Forelimb muscle (tissue), 1 donor: ENCODE results near the gene DNASE2B. TPM values are rescaled to one million over a fixed set of nuclear protein-coding genes. Genes with fewer than 3 reads are reported as not detected.
A peak's percentile ranks its signal among the peaks of the same experiment; 100 is the strongest.

Source experiments
- DNase-seq: peaks from one replicate; pipeline ENCODE4 v3.0.0-alpha.2; 2013; ENCODE audit warnings: low read depth
- polyA plus RNA-seq: library from polyadenylated mRNA; unstranded; fragments of 120-200 nt; gene quantifications from one replicate; pipeline ENCODE4 v1.2.1, GENCODE V29; 2013; ENCODE audit not compliant: insufficient read length

The DNASE2B gene
- polyA plus RNA-seq, 1 donor: not detected

GRCh38 chr1:84374991-84375696 is 23.1 kb upstream of the DNASE2B start:
- DNase-seq: no peak

- no peak for DNase-seq
Measured at GRCh38 chr1:84376000-84376910, 22.0 kb upstream of the DNASE2B start.

GRCh38 chr1:84377480-84378095 is 20.7 kb upstream of the DNASE2B start:
- DNase-seq: peak; percentile 81

- DNase-seq: no peak
Measured at GRCh38 chr1:84379138-84379916, 19.0 kb upstream of the DNASE2B start.

- DNase-seq: no peak
Measured at GRCh38 chr1:84379917-84380180, 18.4 kb upstream of the DNASE2B start.

- no peak for DNase-seq
Measured at GRCh38 chr1:84382127-84382526, 16.2 kb upstream of the DNASE2B start.

GRCh38 chr1:84385347-84385746 is 12.9 kb upstream of the DNASE2B start:
- DNase-seq: no peak

- DNase-seq: no peak
Measured at GRCh38 chr1:84386716-84387479, 11.4 kb upstream of the DNASE2B start.

GRCh38 chr1:84387480-84388163 is 10.7 kb upstream of the DNASE2B start:
- no peak for DNase-seq

GRCh38 chr1:84390226-84390625 is 8.1 kb upstream of the DNASE2B start:
- no peak for DNase-seq

GRCh38 chr1:84401156-84401555 is 2.9 kb downstream of the DNASE2B start:
- no peak for DNase-seq

- DNase-seq: no peak
Measured at GRCh38 chr1:84402060-84402459, 3.8 kb downstream of the DNASE2B start.

GRCh38 chr1:84402501-84402900 is 4.2 kb downstream of the DNASE2B start:
- DNase-seq: no peak

- no peak for DNase-seq
Measured at GRCh38 chr1:84403347-84403746, 5.1 kb downstream of the DNASE2B start.

GRCh38 chr1:84406346-84406861 is 8.1 kb downstream of the DNASE2B start:
- no peak for DNase-seq

GRCh38 chr1:84407524-84407923 is 9.2 kb downstream of the DNASE2B start:
- no peak for DNase-seq

GRCh38 chr1:84407958-84408422 is 9.7 kb downstream of the DNASE2B start:
- no peak for DNase-seq

GRCh38 chr1:84409888-84410287 is 11.6 kb downstream of the DNASE2B start:
- DNase-seq: no peak

GRCh38 chr1:84410328-84411095 is 12.2 kb downstream of the DNASE2B start:
- no peak for DNase-seq
